GM19468 (cell line): ENCODE measurements around the gene NT5E.
"Not testable (repeated sequence)": the region's sequence is repeated elsewhere in the genome, so short reads cannot be mapped to it uniquely, and the experiment has no call there.

Source experiments
- ATAC-seq: cut with Tn5 transposase; IDR thresholded peaks from one replicate; pipeline ENCODE4 v1.9.1; 2021; ENCODE audit warnings: mild to moderate bottlenecking, moderate library complexity, moderate number of reproducible peaks; ENCODE audit not compliant: unreplicated experiment; ENCODE audit errors: extremely low read depth

The NT5E gene

GRCh38 chr6:85482905-85483700 lies 33.2 kb downstream of the NT5E start:
- ATAC-seq = peak; percentile 87

- ATAC-seq = no peak
Measured at GRCh38 chr6:85483846-85484245, 34.0 kb downstream of the NT5E start.

GRCh38 chr6:85484948-85485347 lies 35.1 kb downstream of the NT5E start:
- ATAC-seq = no peak

- ATAC-seq = no peak
Measured at GRCh38 chr6:85490516-85491248, 40.8 kb downstream of the NT5E start.

GRCh38 chr6:85493389-85493788 lies 43.5 kb downstream of the NT5E start:
- ATAC-seq = no peak

- no peak for ATAC-seq
Measured at GRCh38 chr6:85494547-85495536, 45.0 kb downstream of the NT5E start.

GRCh38 chr6:85496009-85496579 lies 46.2 kb downstream of the NT5E start:
- no peak for ATAC-seq

GRCh38 chr6:85496856-85497255 lies 47.0 kb downstream of the NT5E start:
- ATAC-seq = no peak

- ATAC-seq = no peak
Measured at GRCh38 chr6:85498596-85499258, 48.8 kb downstream of the NT5E start.

- ATAC-seq = no peak
Measured at GRCh38 chr6:85506441-85507093, 56.7 kb downstream of the NT5E start.

GRCh38 chr6:85516168-85516567 lies 66.3 kb downstream of the NT5E start:
- no peak for ATAC-seq

- ATAC-seq = not testable (repeated sequence)
Measured at GRCh38 chr6:85524281-85524680, 74.4 kb downstream of the NT5E start.

- ATAC-seq = no peak
Measured at GRCh38 chr6:85537055-85537494, 87.2 kb downstream of the NT5E start.

- no peak for ATAC-seq
Measured at GRCh38 chr6:85544776-85545175, 94.9 kb downstream of the NT5E start.
